Amygdala (tissue), 56 donors: ENCODE measurements around the gene KLHL10.

ENCODE experiments used
- DNase-seq, 56 donors: peaks; one replicate each; lab custom pipeline; 2025; lab: John Stamatoyannopoulos, UW

Gene KLHL10

GRCh38 chr17:41837761-41838538, at the start of gene KLHL10:
Gene KLHL10 (plus strand): TSS chr17:41837825. CDS start chr17:41837933, 108 bp downstream.
- DNase-seq = no peak

GRCh38 chr17:41792845-41793783, 44.5 kb upstream of the KLHL10 start:
- no peak for DNase-seq

GRCh38 chr17:41793784-41794539, 43.7 kb upstream of the KLHL10 start:
- DNase-seq = no peak

- no peak for DNase-seq
These were observed 43.1 kb upstream of the KLHL10 start for GRCh38 chr17:41794540-41794975.

GRCh38 chr17:41796121-41796895, 41.3 kb upstream of the KLHL10 start:
- no peak for DNase-seq

- no peak for DNase-seq
These were observed 40.2 kb upstream of the KLHL10 start for GRCh38 chr17:41797377-41797776.

- no peak for DNase-seq
These were observed 38.3 kb upstream of the KLHL10 start for GRCh38 chr17:41799366-41799765.

GRCh38 chr17:41800601-41801373, 36.8 kb upstream of the KLHL10 start:
- no peak for DNase-seq

GRCh38 chr17:41801374-41802271, 36.0 kb upstream of the KLHL10 start:
- peak in 51 of 56 donors; percentile 13 to 89 (median 49) for DNase-seq

- DNase-seq = peak in 1 of 56 donors; percentile 22
These were observed 34.3 kb upstream of the KLHL10 start for GRCh38 chr17:41803049-41804020.

- DNase-seq = no peak
These were observed 30.8 kb upstream of the KLHL10 start for GRCh38 chr17:41806685-41807445.

- peak in 1 of 56 donors; percentile 53 for DNase-seq
These were observed 26.7 kb upstream of the KLHL10 start for GRCh38 chr17:41810659-41811548.

- peak in 50 of 56 donors; percentile 11 to 79 (median 52) for DNase-seq
These were observed 25.9 kb upstream of the KLHL10 start, which contains the start of gene P3H4 for GRCh38 chr17:41811549-41812380. Gene P3H4 (minus strand): TSS chr17:41811949. CDS start chr17:41811915, 34 bp downstream.
